ENCODE data around the gene IRAG1.

DNA sequence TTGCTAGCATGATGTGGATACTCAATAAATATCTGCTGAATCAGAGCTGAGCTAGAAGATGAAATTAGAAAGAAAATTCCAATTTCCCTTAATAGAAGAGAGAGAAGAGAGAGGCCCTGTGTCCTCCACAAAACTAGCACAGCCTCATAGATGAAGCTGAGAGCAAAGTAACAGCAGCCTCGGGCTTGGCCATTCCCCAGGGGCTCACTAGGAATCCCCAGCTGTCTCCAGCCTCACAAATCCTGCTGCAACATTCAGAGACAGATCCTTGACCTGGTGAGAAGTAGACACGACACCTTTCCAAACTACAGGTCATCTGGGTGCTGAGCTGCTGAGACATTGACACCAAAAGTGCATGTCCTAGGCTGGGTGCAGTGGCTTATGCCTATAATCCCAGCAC is 26.1 kb upstream of the IRAG1 start:
- TF ChIP-seq, protein P1, sequence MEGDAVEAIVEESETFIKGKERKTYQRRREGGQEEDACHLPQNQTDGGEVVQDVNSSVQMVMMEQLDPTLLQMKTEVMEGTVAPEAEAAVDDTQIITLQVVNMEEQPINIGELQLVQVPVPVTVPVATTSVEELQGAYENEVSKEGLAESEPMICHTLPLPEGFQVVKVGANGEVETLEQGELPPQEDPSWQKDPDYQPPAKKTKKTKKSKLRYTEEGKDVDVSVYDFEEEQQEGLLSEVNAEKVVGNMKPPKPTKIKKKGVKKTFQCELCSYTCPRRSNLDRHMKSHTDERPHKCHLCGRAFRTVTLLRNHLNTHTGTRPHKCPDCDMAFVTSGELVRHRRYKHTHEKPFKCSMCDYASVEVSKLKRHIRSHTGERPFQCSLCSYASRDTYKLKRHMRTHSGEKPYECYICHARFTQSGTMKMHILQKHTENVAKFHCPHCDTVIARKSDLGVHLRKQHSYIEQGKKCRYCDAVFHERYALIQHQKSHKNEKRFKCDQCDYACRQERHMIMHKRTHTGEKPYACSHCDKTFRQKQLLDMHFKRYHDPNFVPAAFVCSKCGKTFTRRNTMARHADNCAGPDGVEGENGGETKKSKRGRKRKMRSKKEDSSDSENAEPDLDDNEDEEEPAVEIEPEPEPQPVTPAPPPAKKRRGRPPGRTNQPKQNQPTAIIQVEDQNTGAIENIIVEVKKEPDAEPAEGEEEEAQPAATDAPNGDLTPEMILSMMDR (IDR thresholded peaks at IDR 0.05), result no peak
- no peak for TF ChIP-seq EZH2 (IDR thresholded peaks at IDR 0.05; ENCODE audit: borderline replicate concordance, insufficient read depth, low read depth, low read length, poor library complexity, severe bottlenecking)

Measured in B cell (primary cell).